Fibroblast of skin of left biceps (primary cell): ENCODE data around the gene BRINP3.
"Not testable (repeated sequence)": the region's sequence is repeated elsewhere in the genome, so short reads cannot be mapped to it uniquely, and the experiment has no call there.

ENCODE experiments used
- DNase-seq, 2 experiments: peaks; one replicate each; pipeline ENCODE4 v3.0.0-alpha.2; 2013; ENCODE audit warnings: low read depth in 2 of 2

The BRINP3 gene

GRCh38 chr1:190477762-190478148 lies at the start of gene BRINP3:
TSS of gene BRINP3 (minus strand) at chr1:190477864.
- no peak for DNase-seq

GRCh38 chr1:190511554-190511953 lies 33.9 kb upstream of the BRINP3 start:
- no peak for DNase-seq

GRCh38 chr1:190507357-190507756 lies 29.7 kb upstream of the BRINP3 start:
- DNase-seq, result no peak

GRCh38 chr1:190504539-190504938 lies 26.9 kb upstream of the BRINP3 start:
- DNase-seq, result not testable (repeated sequence)

- DNase-seq, result no peak
Measured at GRCh38 chr1:190497565-190497964, 19.9 kb upstream of the BRINP3 start.

GRCh38 chr1:190494451-190494850 lies 16.8 kb upstream of the BRINP3 start:
- DNase-seq, result no peak

- DNase-seq, result no peak
Measured at GRCh38 chr1:190491404-190491803, 13.7 kb upstream of the BRINP3 start.

- DNase-seq, result no peak
Measured at GRCh38 chr1:190484045-190484444, 6.4 kb upstream of the BRINP3 start.

GRCh38 chr1:190480231-190480630 lies 2.6 kb upstream of the BRINP3 start:
- no peak for DNase-seq

GRCh38 chr1:190479516-190479915 lies 1.9 kb upstream of the BRINP3 start:
- DNase-seq, result no peak

GRCh38 chr1:190479050-190479397 lies 1.4 kb upstream of the BRINP3 start:
- DNase-seq, result no peak

- DNase-seq, result peak in 1 of 2 experiments; percentile 4
Measured at GRCh38 chr1:190478149-190479049, 735 bp upstream of the BRINP3 start.

GRCh38 chr1:190476806-190477205 lies 858 bp downstream of the BRINP3 start:
- no peak for DNase-seq

- DNase-seq, result no peak
Measured at GRCh38 chr1:190476321-190476720, 1.3 kb downstream of the BRINP3 start.

GRCh38 chr1:190475421-190476141 lies 2.1 kb downstream of the BRINP3 start:
- DNase-seq, result no peak

GRCh38 chr1:190474650-190475211 lies 2.9 kb downstream of the BRINP3 start:
- DNase-seq, result no peak

- DNase-seq, result no peak
Measured at GRCh38 chr1:190474010-190474409, 3.7 kb downstream of the BRINP3 start.

- no peak for DNase-seq
Measured at GRCh38 chr1:190472494-190472893, 5.2 kb downstream of the BRINP3 start.

- DNase-seq, result no peak
Measured at GRCh38 chr1:190472042-190472441, 5.6 kb downstream of the BRINP3 start.

- no peak for DNase-seq
Measured at GRCh38 chr1:190464690-190465089, 13.0 kb downstream of the BRINP3 start.

GRCh38 chr1:190456129-190456528 lies 21.5 kb downstream of the BRINP3 start:
- DNase-seq, result no peak

- no peak for DNase-seq
Measured at GRCh38 chr1:190455631-190456030, 22.0 kb downstream of the BRINP3 start.

GRCh38 chr1:190453550-190453949 lies 24.1 kb downstream of the BRINP3 start:
- DNase-seq, result no peak
